Activated CD4-positive, alpha-beta T cell treated with anti-CD3 and anti-CD28 coated beads for 24 hours (primary cell): ENCODE measurements around the gene TRIM43B.
"Not testable (repeated sequence)": the region's sequence is repeated elsewhere in the genome, so short reads cannot be mapped to it uniquely, and the experiment has no call there.

Source experiments
- DNase-seq, 2 donors: peaks; one replicate each; pipeline ENCODE4 v3.0.0-alpha.2; 2020; ENCODE audit warnings: low read depth in 2 of 2

The TRIM43B gene

GRCh38 chr2:95484654-95485053 is at the start of gene TRIM43B:
TRIM43B (minus strand) TSS chr2:95484754; CDS start chr2:95482714, 2,040 bp downstream.
- not testable (repeated sequence) for DNase-seq

- DNase-seq = no peak
Measured at GRCh38 chr2:95531254-95531771, 46.8 kb upstream of the TRIM43B start.

DNA sequence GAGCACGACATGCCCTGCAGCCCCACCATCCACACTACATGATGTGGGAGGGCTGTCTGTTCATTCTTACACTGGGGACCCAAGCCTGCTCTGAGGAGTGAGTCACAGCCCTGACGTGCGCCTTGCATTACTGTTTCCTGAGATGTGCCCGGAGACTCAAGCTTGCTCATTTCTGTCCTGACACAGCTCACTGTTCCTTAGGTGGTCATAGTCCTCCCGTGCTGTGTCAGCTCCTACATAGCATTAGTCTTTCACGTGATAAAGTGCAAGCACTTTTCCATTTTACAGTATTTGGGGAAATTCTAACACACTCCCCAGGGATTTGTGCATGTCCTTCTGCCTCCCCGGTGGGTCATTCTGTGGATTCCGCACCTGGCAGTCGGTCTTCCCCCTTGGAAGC is 46.2 kb upstream of the TRIM43B start:
- DNase-seq = no peak

DNA sequence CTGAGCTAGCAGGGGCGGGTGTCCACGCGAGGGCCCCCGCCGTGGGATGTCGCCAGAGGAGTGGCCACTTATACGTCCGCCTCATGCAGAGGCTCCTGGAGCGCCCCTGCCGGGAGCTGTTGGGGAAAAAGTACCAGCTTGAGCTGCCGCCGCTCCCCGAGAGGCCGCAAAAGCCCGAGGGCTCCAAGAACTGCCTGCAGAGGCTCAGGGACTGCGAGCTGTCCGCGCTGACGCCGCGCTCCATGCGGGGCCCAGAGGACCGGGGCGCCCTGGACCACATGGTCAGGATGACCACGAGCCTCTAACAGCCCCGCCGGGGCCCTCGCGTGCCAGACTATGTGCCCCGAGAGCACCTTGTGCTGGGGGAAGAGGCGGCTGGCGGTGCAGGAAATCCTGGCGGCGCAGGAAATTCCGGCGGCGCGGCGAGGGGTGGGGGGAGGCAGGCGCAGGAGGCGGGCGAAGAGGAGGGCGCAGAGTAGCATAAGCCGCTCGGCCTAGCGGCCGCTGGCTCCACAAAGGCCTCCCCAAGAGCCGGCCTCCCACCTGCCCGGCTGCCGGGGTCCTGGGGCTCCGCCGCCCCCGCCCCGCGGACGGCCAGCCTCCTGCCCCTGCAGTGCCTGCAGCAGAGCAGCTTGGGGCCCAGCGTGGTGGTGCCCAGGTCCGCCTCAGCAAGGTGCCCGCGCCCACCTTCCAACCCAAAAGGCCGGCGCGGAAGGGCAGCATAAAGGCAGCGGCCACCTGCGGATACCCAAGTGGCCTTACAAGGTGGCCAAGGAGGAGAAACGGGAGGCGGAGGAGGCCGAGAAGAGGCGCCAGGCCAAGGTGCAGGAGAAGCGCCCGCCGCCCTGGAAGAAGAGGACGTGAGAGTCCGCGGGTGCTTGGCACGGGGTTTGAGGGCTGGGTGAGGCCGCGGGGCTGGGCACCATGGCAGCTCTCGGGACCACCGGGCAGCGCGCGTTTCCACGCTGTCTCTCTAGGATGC is 42.1 kb upstream of the TRIM43B start:
- DNase-seq = peak; percentile 24 to 59

DNA sequence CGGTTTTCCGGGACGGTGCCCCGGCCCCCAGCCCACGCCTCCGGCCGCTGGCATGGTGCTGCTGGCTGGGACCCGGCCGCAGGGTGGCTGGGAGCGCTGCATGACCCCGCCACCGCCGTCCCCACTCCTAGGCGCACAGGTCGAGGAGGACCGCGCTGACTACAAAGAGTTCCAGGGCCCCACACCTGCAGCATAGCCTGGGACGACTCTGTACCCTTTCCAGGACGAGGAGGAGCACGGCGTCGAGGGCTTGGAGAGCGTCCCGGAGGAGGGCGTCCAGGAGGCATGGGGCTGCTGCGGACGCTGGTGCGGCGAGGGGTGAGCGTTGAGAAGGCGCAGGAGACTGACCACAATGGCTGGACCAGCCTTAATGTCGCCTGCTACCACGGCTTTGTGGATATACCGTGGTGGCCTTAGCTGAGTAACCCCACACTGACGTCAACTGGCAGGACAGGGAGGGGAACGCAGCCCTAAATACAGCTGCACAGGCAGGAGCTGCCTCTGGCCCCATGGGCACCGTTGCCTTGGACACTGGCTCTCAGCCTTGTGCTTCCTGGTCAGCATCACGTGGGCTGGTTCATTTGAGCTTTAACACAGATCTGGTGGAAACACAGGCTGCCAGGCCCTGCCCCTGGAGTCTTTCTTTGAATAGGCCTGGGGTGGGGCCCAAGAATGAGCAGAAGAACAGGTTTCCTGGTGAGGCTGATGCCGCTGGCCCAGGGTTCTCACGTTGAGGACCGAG is 40.9 kb upstream of the TRIM43B start:
- DNase-seq = no peak

- DNase-seq = no peak
Measured at GRCh38 chr2:95524195-95524594, 39.6 kb upstream of the TRIM43B start.

GRCh38 chr2:95514718-95515117 is 30.2 kb upstream of the TRIM43B start:
- no peak for DNase-seq

- not testable (repeated sequence) for DNase-seq
Measured at GRCh38 chr2:95514226-95514625, 29.7 kb upstream of the TRIM43B start.

DNA sequence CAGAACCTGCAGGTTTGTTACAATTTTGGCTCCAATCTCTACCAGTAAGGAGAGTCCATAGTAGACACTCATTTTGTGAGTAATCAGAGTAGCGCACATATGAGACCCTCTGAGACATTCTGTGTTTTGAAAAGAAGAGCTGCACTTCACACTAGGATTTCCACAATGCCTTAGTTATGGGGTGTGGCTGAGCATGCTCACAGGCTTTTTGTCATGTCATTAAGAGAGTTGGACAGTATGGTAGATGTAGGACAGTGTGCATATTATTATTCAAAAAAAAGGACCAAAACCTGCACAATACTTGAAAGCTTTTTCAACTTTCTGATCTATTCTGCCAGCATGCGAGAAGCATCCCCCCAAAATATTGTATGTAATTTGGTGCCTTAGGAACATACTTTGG is 24.9 kb upstream of the TRIM43B start:
- no peak for DNase-seq

DNA sequence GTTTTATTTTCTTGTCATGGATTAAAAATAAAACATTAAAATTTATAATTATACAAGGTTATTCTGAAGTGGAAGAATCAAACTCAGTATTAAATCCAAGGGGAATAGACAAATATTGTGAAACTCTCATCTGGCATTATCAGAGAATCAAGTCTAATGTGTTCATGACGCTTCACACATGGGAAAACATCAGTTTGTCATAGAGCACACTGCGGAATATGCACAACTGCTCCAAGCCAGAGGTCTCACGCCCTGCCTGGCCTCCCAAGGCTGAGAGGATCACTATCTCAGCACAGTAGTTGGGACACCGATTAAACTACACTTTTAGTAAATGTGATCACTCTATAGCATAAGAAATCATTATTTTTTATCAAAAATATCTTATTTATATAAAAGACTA is 20.7 kb upstream of the TRIM43B start:
- DNase-seq = no peak

GRCh38 chr2:95500854-95501253 is 16.3 kb upstream of the TRIM43B start:
- no peak for DNase-seq

DNA sequence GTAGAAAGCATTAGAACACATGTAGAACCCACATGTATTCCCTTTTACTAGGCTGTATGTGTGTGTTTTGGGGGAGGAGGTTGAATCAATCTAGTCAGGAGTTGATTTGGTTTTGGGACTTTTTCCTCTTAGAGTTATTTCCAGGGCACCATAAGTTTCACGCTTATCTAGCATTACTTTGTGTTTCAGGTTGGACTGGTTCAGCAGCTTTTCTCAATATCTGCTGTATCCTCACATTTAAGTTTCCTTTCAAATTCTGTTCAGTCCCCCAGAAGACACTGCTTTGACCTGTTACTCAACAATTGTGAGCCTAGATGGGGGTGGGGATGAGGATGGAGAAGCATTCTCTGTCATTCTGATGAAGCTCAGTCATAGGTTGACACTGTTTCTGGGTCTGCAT is 7.5 kb upstream of the TRIM43B start:
- DNase-seq = not testable (repeated sequence)

- not testable (repeated sequence) for DNase-seq
Measured at GRCh38 chr2:95475025-95475424, 9.5 kb downstream of the TRIM43B start.

GRCh38 chr2:95467984-95468383 is 16.6 kb downstream of the TRIM43B start:
- not testable (repeated sequence) for DNase-seq

GRCh38 chr2:95466572-95466971 is 18.0 kb downstream of the TRIM43B start:
- not testable (repeated sequence) for DNase-seq

DNA sequence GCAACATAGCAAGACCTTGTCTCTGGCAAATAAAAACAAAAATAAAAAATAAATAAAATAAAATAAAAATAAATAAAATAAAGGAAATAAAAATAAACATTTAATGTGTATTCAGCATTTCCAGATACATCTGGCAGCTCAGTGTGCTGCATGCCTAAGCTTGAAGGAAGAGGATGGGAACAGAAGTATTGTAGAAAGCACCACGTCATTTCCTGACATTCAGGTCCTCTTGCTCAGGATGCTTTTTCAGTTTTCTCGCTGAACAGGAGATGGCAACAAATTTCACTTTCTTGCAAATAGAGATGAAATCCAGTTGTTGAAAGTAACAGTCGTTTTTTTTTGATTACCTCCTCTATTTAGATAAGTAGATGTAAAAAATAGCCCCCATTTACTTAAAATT is 21.3 kb downstream of the TRIM43B start:
- DNase-seq = not testable (repeated sequence)

- DNase-seq = not testable (repeated sequence)
Measured at GRCh38 chr2:95445317-95445716, 39.2 kb downstream of the TRIM43B start.

GRCh38 chr2:95442474-95443099 is 42.0 kb downstream of the TRIM43B start:
- not testable (repeated sequence) for DNase-seq

DNA sequence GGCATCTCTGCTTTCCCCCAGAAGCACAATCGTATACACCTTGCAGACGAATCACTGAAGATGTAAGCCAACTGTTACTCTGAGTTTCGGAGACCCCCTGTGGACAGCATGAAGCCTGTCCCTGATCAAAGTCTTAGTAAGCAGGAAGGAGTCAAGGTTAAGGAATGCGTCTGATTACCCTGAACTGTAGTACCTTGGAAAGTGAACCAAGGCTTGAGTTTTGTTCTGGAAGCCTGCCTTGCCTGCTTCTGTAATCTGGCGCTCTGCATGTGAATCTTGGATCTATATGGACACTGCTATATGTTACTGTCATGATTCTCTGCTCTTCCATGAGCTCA is 48.7 kb downstream of the TRIM43B start:
- DNase-seq = not testable (repeated sequence)

DNA sequence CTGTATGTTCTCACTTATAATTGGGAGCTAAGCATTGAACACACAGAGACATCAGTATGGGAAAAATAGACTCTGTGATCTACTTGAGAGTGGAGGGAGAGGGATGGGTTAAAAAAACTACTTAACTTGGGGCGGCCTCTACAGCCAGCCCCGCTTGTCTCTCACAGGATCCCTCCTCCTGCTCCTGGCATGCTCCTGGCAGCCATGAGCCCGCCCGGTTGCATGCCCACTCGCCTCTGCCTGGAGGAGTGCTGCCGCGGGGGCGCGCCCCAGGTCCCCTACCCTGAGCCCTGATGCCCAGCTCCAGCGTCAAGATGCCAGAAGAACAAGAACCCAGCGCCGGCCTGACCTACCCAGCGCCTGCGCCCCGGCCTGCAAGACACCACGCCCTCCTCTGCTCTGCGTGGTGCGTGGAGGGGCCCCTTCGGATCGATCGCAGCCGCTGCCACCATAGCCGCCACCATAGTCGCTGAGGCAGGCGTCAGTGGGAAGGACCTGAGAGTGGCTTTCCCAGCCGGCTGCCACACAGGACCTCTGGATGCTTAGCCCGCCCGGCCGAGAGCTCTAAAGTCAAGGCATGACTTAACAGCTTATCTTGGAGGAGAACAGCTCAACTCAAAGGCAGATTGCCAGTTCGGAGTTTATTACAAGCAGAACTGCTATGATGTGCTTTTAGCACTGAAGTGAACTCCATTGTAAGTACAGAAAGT is 49.2 kb downstream of the TRIM43B start:
- not testable (repeated sequence) for DNase-seq

- DNase-seq = not testable (repeated sequence)
Measured at GRCh38 chr2:95434507-95435076, 50.0 kb downstream of the TRIM43B start.
